HG03064 (cell line): ENCODE measurements around the gene COA3.

Experiments used
- ATAC-seq: cut with Tn5 transposase; IDR thresholded peaks from one replicate; pipeline ENCODE4 v1.9.1; 2021; ENCODE audit warnings: low read depth; ENCODE audit not compliant: unreplicated experiment

Gene COA3

DNA sequence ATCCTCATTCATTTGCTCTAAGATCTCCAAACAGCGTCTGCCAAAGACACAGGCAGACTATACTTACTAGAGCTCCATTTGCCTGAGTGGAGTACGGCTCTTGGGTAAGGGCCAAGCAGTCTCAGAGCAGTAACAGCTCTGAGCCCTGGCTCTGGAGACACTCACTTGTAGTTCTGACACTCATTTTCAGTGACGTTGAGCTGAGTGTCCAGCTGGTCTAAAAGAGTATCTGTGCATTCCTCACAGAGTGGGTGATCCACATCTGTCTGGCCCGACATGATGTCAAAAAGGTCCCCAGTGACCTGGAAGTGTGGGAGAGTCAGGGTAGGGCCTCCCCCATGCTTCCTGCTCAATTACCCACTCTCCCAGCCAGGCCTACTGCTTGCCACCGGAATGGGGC, 19.9 kb upstream of the COA3 start:
- no peak for ATAC-seq

DNA sequence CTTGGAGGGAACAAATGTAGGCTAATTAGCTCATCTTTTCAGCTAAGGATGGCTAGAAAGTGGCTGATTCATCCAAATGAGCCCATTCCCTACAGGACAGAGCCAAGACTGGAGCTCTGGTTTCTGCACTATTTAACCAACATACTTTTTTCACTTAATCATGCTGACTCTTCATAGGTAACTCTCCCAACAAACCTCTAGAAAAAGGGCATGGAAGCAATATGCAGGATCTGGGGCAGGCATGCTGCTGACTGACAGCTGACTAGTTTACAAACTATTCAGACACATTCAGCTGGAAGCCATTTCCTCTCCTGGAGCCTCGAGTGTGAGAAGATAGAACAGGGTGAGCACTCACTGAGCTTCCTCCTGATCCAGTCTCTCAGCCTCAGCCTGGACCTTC, 19.4 kb upstream of the COA3 start:
- ATAC-seq: no peak

DNA sequence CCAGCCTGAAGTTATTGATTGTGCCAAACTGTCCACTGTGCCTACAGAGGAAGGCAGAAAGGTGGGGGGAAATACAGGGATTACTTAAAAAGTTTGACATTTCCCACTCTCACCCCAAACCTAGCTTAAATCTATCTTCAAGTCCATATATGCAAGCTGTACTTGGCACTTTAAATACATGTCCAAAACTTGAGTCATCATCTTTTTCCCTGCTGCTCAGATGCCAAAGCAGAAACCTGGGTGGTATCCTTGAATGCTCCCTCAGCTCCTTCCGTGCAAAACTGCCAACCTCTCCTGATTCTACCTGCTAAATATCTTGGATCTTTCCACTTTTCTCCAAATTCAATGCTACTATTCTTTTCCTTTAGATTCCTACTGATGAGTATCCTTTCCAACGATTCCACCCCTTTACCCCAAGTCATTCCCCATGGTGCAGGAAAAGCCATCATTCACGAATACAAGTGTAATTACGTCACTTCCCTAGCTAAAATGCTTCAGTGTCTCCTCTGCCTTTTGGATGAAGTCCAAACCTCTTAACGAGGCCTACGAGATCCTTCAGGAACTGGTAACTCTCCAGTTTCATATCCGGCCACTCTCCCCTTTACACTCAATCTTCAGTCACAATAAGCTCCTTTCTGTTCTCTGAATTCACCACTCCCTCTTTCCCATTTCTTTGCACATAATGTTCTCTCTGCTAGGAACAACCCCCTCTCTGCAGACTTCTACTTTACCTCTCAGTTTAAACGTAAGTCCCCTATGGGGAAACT, 16.3 kb upstream of the COA3 start:
- ATAC-seq: no peak

DNA sequence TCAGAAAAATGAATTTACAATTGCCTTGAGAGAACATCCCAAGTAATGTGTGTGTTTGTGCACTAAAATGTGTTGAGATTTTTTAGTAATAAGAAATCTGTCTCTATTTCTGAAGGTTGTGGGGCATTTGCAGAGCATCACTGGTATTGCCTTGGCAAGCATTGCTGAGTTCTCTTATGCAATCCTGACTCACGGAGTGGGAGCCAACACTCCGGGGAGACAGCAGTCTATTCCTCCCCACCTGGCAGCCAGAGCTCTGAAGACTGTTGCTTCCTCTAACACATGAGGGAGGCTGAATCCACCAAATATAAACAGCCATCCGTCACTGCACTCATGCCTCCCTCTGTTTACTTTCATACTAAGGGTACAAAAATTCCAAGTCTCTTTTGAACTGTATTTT, 10.7 kb upstream of the COA3 start:
- no peak for ATAC-seq

DNA sequence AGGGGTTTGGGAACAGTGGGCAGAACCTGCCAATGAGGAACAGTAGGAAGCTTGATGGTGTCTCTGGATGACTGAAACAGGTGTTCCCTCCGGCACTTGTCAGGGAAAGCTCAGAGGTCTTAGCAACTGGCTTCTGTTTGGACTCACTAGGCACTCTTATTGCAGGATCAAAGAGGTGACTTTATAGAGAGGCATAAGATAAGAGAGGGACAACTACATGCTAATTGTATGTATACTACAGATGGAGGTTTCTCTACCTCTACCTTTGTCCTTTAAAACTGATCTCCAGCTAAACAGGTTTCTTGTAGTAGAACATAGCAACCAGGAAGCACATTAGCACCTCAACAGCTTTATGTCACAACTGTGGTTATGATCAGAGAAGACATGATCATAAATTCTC, 7.7 kb upstream of the COA3 start:
- ATAC-seq: no peak

DNA sequence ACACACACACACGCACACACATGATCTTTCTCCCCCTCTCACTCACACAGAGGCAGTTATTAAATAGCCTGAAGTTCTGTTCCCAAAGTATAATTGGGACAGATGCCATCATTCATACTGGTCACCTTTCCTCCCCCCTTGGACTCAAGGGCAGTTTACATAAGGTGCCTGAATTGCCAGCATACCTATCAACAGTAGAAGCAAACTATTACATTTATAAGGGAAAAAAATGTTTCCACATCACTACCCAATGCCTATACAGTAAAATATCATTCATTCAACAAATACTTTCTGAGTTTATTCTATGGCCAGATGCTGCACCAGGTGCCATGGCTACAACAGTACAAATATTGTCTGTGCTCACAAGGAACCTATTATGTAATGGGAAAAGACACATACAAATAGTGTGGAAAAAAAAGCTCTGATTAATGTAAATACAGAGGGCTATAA, 6.4 kb upstream of the COA3 start:
- no peak for ATAC-seq

DNA sequence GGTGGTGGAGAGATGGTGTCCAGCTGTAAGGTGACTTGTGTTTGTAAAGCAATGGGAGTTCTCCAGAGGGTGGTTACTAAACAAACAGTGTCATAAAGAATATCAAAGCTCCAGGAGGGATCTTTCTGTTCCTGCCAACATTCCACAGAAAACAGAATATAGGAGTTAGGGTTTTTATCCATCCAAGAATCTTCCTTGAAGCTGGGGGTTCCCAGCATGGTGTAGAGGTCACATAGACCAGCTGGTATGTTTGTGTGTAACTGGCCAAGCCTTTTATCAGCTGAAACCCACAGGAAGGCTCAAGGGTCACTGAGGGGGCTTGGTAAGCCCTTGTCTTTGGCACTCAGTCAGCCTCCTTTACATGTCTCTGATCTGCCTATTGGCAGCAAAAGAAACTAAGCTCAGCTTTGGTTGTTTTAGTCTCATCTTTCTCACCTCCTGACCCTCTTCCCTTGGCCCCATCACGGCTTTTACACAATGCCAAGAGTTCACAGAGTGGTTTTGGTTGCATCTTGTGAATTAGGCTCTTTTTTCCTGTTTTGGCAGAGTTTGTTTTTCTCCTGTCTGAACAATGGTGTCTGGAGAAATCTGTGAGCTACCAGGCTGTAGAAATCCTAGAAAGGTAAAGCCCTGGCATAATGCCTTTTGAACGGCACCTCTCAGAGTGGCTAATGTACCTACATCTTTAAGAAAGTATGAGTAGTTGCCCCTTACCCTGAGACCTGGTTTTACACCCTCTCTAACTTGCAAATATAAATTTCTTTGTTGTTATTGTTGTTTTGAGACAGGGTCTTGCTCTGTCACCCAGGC, 4.8 kb upstream of the COA3 start:
- ATAC-seq: no peak

DNA sequence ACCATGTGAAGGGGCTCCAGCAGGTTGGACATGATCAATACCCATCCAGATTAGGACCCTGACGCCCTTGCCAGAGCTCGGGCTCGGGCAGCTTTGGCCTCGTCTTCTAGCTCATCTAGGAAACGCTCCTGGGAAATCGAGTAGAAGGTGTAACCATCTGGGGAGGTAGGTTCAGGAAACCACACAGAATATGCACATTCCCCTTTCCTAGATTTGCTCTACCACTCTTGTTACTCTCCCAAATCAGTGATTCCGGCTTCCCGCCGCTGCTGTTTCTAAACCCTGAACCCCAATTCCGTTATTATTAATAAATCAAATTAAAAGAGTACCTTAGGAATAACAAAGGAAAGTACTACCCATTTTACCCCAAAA, 507 bp downstream of the COA3 start:
- ATAC-seq: no peak

DNA sequence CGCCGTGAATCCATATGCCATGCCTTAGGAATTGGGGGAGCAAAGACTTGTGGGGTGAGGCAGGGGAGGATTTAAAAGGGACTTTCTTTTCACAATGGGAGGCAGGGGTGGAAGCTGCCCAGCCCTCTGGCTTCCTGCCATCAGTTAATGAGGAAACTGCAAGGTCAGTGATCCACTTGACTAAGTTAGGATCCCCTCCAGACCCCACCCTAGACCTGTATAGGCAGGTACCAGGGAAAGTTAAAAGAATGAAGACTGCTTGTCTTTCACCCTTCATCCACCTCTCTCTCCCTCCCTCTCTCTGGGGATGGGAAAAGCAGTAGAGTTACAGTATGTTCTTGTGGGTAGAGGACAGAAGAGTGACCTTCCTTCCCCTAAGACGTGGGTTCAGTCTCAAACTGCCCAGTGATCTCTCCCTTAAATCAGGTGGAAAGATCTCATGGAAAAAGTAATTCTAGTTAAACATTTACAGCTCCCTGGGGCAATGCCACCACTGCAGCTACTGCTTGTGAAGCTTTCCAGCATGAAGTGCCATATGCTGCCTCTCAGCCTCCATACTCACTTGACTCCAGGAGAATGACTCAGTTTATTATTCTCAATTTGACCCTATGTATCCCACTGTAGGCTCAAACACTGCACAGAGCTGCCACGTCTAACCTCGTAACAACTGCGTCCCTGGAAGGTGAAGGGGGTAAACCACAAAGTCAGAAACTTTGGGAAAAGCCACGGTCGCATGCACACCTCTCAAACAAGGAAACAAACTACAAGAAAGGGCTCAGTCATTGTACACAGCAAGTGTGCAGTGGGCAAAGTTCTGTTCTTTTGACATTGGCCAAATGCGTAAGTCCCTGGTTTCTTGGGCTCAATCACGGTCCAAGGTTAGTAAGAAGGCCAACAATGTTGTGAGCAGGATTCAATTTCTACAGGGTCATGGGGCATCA, 1.2 kb downstream of the COA3 start:
- no peak for ATAC-seq

DNA sequence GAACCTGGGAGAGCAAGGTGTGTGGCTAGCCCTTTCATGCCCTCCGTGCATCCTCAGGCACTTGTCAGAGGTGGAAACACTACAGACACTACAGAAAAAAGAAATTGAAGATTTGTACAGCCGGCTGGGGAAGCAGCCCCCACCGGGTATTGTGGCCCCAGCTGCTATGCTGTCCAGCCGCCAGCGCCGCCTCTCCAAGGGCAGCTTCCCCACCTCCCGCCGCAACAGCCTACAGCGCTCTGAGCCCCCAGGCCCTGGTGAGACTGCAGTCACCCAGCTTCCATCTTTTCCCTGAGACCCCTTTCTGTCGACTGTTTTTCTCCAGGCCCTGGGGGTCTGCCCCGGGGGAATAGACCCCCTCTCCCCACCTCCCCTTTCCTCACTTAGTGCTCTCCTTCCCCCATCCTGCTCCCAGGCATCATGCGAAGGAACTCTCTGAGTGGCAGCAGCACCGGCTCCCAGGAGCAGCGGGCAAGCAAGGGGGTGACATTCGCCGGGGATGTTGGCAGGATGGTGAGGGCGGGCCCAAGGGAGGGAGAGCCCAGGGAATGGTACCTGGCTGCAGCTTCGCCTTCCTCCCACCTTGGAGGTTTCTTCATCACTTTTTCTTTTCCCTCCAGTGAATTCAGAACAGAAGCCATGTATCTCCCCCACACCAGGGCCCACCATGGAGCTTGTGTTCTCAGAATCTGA, 2.3 kb downstream of the COA3 start:
- ATAC-seq: no peak

DNA sequence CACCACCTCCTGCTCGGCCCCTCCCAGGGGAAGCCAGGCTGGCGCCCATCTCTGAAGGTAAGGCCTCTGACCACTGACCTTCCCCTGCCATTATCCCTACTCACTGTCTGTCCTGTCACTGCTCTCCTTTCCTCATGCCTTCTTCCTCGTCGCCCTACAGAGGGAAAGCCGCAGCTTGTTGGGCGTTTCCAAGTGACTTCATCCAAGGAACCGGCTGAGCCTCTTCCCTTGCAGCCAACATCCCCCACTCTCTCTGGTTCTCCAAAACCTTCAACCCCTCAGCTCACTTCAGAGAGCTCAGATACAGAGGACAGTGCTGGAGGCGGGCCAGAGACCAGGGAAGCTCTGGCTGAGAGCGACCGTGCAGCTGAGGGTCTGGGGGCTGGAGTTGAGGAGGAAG, 3.0 kb downstream of the COA3 start:
- ATAC-seq: no peak

DNA sequence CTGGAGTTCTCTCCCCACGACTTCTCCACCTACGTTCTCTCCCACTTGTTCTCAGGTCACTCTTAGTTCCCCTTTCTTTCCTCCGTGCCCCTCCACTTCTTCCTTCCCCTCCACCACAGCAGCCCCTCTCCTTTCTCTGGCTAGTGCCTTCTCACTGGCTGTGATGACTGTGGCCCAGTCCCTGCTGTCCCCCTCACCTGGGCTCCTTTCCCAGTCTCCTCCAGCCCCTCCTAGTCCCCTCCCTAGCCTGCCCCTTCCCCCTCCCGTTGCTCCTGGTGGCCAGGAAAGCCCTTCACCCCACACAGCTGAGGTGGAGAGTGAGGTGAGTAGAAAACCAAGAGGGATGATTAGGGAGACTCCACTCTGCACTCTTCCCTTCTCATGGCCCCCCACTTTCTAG, 3.4 kb downstream of the COA3 start:
- ATAC-seq: no peak

DNA sequence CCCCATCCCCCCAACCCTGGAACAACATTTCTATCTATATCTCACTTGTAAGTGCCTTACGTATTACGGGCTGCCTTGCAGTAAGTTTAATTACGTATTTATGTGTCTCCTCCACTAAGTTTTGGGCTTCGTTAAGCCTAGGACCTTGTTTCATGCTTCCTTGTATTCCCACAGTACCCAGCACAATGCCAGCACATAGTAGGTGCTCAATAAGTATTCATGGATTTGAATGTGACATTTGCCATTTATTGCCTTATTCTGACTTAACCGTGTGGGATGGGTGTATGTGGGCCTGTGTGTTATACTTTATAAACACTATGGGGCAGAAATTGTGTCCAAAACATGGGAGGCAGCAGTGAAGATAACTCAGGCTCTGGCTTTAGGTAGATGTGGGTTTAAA, 6.0 kb downstream of the COA3 start:
- no peak for ATAC-seq

DNA sequence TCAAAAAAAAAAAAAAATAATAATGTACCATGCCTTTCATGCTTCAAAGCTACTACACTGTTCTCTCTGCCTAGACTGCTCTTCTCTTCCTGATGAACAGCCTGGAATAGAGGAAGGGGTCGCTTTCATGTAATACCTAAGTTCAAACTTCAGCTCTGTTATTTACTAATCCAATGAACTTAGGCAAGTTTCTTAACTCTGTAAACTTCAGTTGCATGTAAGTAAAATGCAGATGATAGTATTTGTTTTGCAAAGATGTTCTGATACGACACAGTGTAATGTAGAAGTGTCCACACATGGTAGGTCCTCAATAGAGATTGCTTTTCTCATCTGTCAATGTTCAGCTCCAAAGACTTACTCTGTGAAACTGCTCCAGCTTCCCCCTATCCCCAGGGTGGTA, 6.6 kb downstream of the COA3 start:
- no peak for ATAC-seq

DNA sequence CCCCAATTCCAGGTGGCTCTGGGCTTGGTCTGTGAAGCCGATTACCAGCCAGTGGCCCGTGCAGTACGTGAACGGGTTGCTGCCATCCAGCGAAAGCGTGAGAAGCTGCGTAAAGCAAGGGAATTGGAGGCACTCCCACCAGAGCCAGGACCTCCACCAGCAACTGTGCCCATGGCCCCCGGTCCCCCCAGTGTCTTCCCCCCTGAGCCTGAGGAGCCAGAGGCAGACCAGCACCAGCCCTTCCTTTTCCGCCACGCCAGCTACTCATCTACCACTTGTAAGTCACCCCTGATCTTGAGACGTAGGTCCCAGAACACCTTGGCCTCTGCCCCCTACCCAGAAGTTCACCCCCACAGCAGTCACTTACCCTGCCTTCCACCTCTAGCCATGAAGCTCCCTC, 11.2 kb downstream of the COA3 start:
- ATAC-seq: no peak

DNA sequence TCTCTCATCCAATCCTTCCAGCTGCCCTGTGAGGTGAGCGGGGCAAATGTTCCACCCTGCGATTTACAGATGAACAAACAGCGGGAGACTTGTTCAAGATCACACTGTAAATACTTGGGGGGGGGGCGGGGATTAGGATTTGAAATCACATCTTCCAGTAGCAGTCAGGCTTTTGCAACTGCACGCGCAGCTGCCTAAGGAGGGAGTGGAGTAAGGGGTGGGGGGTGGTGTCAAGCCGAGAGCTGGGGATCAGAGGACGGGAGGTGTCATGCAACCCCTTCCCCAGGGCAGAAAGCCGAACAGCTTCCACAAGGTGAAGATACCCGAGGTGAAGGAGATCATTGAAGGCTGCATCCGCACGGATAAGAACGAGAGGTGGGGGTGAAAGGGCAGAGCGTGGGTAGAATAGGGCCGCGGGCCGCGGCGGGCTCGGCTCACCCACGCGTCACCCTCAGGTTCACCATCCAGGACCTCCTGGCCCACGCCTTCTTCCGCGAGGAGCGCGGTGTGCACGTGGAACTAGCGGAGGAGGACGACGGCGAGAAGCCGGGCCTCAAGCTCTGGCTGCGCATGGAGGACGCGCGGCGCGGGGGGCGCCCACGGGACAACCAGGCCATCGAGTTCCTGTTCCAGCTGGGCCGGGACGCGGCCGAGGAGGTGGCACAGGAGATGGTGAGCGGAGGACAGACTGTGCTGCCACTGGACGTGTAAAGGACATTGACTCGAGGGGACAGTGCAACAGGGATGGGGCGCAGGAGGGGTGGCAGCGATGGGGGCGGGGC, 13.5 kb downstream of the COA3 start:
- ATAC-seq: no peak

DNA sequence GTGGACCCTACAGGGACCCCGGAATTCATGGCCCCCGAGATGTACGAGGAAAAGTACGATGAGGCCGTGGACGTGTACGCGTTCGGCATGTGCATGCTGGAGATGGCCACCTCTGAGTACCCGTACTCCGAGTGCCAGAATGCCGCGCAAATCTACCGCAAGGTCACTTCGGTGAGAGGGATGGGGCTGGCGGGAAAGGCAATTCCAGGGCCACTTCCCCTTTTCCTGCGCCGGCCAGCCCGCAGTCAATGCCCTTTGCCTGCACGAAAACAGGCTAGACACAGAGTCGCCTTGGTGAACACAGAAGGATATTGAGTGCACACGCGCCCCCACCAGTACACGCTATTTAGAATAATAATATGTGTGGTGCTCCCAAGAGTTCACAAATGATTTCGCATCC, 14.1 kb downstream of the COA3 start:
- ATAC-seq: no peak

DNA sequence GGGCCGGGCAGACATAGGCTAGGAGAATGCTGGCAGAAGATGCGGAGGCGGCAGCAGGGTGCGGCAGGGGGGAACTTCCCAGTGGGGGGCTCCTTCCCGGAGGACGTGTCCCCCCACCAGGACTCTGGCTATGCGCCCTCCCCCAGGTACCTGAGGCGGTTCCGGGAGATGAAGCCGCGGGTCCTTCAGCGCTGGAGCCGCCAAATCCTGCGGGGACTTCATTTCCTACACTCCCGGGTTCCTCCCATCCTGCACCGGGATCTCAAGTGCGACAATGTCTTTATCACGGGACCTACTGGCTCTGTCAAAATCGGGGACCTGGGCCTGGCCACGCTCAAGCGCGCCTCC, 14.7 kb downstream of the COA3 start:
- ATAC-seq: no peak

DNA sequence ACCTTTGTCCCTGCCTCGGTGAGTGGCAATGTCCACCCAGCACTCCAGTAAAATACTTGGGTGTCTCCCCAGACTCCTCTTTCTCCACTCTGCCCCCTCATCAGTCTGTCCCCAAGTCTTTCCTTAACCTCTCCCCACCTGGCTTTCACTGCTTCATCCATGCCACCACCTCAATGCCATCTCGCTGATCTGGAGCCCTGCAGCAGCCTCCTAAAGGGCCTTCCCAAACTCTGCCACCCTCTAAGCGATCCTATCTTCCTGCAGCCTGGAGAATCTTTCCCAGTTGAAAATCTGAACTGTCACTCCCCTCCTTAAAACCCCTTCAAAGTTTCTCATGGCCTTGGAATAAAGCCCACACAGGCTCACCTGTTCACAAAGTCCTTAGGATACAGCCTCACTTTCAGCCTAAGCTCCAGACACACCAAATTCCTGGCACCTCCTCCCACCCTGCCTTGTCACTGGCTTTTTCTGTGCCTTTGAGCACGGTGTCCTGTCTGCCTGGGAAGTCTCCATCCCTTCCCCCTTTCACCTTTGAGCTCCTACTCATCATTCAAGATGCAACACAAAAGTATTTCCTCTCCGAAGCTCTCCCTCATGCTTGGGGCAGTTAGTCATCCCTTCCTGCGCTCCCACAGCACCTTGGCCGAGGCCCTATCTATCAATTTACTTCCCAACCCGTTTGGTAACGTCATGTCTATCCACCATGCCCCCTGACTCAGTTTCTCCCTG, 15.3 kb downstream of the COA3 start:
- ATAC-seq: no peak
